ENCODE measurements around the gene MAPK8IP1.
A peak's percentile ranks its signal among the peaks of the same experiment; 100 is the strongest.

Gene MAPK8IP1

DNA sequence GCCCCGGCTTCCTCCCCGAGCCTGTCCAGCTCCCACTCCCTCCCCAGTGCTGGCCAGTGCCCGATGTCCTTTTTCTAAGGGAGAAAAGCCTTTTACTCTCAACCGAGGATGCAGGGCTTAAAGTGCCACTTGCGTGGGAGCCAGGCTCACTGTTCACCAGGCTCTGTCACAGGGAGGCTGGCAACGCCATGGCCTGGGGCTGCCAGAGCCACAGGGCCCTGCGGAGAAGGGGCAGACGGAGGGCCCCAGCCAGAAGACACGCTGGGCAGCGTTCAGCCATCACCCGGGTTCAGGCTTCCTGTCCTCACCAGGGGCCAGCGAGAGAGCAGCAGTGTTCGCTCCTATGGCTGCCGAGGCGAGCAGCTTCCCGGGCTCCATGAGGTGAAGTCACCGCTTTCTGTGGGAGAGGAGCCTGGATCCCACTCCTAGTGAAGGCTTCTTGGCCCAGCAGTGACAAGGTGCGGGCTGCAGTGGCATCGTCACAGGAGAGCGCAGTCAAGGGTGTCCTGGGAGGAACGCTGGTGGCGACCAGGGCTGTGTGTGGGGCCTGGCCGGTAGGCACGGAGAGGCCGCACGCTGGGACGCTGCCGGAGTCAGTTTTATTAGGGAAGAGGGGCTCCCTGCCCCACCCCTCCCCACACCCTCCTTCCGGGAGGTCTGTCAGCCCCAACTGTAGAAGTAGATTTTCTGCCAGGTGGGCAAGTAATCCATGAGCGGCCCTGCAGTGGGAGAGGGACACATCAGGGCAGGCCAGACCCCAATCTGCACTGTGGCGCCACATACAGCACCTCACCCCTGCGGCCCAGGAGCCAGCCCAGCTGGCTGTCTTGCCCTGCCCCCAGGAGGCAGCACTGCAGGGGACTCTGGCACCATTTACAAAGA is 24.4 kb downstream of the MAPK8IP1 start:
- no peak for DNase-seq (ENCODE audit: low read depth)

DNA sequence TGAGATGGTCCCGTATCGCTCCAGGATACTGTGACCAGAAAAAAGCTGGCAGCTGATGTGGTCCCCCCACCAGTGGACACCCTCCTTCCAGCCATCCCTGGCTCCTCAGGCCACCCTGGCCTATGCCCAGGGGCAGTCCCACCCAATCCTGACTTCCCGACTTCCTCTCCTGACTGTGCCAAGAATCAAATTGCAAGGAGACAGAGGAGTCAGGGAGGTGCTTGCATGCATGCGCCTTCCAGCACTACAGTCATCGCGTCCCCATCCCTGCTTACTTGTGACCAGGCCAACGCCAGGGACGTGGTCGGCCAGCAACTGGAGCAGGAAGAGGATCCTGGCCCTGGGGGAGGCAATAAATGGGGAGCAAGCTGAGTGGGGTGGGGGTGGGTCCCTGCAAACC is 25.2 kb downstream of the MAPK8IP1 start:
- DNase-seq (ENCODE audit: low read depth): no peak

DNA sequence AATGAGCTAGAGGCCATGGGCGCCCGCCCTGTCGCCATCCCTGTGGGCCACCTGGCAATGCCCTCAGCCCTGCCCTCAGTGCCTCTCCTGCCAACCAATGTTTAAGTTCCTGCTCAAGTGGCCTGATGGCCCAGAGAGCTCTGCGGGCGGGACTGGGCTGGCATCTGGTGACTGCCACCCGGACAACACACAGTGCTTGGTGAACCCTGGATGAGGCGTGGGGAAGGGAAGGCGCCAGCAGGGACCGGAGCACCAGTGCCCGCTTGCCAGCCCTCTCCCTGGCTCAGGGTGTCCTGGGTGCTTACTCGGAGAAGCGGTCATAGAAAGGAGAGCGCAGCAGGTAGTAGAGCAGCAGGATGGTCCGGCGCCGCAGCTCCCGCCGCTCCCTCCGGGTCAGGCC is 28.1 kb downstream of the MAPK8IP1 start:
- no peak for DNase-seq (ENCODE audit: low read depth)

DNA sequence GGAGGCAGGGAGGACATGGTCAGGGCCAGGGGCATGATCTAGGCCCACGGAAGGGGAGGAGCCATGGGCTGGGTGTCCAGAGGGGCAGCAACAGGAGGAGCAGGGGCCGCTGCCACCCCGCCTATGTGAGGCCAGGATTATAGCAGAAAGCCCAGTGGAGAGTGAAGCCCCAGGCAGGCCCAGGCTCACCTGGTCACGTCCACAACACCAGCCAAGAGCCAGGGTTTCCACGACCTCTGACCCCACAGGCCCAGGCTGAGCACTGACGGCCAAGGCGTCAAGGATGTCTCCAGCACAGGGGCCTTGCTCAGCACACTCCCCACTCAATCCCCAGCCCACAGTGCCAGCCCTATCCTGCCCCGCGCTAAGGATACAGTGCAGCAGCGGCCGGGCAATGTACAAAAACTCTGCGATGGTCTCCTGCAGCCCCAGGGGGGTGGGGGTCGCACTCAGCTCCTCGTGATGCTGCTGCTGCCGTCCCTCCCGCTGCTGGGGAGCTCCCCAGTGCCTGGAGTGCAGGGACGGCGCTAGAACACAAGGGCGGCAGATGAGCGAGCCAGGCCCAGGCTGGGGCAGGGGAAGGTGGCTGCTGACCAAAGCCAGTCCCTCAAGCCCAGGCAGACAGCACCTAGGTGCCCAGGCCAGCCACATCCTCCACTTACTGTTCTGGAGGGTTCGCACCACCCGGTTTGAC is 28.6 kb downstream of the MAPK8IP1 start:
- no peak for DNase-seq (ENCODE audit: low read depth)

DNA sequence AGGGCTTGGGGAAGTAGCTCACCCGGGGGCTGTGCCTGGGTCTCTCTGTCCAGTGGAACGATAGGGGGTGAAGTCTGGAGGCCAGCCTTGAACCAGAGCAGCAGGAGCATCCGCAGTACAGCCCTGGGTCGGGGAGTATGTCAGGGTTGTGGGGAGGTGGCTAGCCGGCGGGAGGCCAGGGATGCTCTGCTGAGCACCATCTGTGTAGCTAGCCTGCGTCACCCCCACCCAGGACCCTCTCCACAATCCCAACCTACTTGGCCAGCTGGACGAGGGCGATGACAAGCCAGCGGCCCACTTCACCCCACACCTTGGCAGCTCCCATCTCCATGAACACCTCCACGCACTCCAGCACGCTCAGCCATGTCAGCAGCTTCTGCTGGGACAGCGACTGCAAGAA is 30.0 kb downstream of the MAPK8IP1 start:
- no peak for DNase-seq (ENCODE audit: low read depth)

DNA sequence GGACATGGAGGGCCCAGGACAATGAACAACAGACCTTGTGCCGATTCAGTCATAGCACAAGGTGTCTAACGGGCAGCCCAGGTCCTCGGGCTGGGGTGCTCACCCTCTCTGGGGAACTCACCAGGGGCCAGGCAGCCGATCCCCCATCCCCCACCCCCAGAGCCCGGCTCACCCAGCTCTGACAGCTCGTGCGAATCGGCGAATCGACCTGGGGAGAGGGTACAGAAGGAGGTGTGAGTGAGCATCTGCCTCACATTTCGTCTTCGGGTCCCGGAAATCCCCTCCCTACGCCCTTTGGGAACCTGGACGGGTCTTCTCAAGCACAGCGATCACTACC is 31.8 kb downstream of the MAPK8IP1 start:
- DNase-seq (ENCODE audit: low read depth): no peak

DNA sequence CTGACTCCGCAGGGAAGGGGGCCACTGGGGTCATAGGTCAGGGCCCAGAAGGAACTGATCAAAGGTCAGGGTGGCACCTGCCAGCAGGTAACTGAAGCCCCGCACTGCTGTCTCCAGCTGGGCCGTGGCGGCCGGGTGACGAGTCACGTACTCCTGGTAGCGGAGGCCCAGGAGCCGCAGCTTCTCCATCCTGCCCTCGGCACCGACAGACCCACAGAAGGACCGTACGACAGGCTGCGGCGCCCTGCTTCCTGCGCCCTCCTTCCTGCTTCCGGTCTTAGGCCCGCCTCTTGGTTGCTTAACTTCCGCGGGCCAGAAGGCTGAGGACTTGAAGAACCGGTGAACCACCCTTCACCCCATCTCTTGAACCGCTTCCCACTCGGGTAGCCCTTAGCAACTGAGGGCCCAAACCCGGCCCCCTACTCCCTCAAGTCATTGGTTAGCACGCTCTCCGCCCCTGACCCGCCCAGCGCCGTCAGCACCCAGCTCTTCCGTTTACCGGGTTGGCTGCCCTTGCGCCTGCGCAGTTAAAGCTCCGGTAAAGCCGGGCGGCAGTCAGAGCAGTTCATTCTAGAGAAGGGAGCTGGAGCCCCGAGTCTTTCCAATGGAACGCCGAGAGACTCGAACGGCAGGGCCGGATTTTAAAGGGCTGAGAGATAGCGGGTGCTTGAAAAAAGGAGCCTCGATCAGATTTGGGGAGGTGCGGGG is 32.3 kb downstream of the MAPK8IP1 start, which contains the start of gene PEX16:
TSS of gene PEX16 (minus strand) at position 255 of the 708 bp plus-strand sequence. CDS start at position 189, 66 bp downstream.
- DNase-seq (ENCODE audit: low read depth): peak; percentile 100

DNA sequence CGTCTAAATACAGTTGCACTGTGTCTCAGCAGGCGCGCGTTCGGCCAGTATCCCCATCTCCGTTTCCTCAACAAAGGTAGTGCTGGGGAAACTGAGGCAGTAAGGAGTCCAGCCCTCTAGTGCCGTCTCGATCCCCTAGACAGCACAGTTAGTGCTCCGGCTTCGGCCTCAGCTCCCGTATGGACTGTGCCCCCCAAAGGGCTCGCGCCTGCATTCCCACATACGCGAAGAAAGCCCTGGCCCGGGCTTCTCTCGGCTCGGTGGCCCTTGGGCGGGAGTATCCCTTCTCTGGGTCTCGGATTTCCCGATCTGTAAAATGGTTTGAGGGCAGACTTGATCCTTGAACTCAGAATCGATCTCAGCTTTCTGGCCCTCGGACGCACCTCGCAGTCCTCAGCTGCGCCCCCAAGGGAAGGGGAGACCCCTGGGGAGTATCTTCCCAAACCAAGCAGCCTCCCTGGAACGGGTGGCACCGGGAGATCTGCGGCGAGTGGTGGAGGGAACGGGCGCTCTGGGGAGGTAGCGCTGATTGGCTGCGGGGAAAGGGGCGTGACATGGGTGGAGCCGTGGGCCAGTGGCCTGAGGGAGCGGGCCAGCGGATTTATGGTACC is 33.0 kb downstream of the MAPK8IP1 start:
- DNase-seq (ENCODE audit: low read depth): peak; percentile 64

DNA sequence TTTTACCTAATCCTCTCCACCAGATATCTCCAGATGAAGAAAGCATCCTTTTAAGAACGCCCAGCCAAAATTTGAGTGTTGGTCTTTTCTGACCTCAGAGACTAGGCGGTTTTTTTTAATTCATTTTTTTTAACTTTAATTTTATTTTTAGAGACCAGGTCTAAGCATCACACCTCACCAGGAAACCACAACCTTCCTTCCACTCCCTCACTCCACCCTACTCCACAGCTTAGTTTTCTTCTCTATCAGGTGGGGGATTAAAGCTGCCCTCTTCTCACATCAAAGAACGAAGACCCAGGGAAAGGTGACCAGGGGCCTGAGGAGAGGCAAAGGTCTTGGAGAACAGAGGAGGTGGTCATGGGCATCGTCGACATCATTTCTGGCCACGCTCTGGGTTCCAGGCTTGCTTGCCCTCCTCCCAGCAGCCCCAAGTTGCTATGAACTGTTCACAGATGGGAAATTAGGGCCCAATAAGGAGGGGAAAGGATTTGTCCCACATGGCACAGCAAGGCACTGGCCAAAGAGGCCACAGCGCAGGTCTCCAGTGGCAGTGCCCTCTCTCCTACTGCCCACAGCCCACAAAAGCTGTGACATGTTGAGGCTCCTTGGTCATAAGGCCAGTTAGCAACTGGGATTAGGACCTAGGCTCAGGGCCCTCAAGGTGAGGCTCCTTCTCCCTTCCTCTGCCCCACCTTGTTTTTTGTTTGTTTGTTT is 33.7 kb downstream of the MAPK8IP1 start:
- no peak for DNase-seq (ENCODE audit: low read depth)

DNA sequence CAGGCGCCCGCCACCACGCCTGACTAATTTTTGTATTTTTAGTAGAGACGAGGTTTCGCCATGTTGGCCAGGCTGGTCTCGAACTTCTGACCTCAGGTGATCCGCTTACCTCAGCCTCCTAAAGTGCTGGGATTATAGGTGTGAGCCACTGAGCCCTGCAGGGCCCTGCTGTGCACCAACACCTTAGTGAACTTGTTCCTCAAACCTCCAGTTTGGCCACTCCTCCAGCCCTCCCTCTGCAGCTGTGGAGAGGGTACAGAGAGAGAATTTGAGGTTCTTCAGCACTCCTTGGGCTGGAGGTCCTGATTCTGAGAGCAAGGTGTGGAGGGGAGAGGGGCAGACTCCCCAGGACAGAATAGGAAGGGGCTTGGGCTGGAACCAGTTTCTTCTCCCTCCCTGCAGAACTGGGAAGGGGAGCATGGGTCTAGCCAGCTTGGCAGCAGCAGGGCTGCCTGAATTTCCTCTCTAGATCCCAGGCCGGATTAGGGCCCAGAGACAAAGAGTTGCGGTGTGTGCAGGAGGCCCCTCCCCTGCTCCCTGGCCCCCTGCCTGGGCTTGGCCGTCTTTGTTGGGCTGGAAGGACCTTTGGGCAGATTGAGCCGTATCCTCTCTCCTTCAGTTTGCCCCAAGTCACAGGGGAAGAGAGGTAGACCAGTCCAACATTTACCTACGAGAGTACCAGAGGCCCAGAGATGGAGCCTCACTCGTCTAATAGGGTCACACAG is 34.5 kb downstream of the MAPK8IP1 start:
- DNase-seq (ENCODE audit: low read depth): no peak

DNA sequence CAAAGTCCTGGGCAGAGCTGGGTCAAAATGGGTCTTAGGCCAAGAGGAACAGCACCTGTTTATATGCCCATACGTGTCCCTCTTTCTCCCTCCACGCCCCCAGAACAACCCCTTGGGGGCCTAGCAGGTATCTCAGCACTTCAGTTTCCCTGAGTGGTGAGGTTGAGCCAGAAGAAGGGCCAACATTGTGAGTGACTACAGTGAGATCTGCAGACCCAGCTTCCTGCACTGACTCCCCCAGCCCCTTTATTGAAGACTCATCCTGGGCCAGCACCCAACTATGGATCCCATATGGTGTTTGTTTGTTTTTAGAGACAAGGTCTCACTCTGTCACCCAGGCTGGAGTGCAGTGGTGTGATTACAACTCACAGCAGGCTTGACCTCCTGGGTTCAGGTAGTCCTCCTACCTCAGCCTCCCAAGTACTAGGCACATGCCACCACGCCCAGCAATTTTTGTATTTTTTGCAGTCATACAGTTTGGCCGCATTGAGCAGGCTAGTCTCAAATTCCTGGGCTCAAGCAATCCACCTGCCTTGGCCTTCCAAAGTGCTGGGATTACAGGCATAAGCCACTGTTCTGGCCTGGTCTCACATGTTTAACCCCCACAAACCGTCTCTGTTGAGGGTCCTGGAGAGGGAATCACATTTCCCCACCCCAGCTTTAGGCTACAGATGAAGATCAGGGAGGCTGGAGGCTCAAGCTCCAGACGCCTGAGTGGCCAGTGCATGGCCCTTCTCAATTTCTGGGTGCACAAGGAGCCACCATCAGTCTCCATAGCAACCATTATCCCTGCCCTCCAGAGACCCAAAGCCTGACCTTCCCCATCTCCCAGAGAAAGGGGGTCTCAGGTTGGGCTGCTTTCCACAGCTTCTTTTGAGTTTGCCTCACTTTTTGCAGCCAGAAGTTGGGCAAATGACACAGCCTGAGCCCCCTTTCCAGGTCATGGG is 35.4 kb downstream of the MAPK8IP1 start:
- DNase-seq (ENCODE audit: low read depth): no peak

DNA sequence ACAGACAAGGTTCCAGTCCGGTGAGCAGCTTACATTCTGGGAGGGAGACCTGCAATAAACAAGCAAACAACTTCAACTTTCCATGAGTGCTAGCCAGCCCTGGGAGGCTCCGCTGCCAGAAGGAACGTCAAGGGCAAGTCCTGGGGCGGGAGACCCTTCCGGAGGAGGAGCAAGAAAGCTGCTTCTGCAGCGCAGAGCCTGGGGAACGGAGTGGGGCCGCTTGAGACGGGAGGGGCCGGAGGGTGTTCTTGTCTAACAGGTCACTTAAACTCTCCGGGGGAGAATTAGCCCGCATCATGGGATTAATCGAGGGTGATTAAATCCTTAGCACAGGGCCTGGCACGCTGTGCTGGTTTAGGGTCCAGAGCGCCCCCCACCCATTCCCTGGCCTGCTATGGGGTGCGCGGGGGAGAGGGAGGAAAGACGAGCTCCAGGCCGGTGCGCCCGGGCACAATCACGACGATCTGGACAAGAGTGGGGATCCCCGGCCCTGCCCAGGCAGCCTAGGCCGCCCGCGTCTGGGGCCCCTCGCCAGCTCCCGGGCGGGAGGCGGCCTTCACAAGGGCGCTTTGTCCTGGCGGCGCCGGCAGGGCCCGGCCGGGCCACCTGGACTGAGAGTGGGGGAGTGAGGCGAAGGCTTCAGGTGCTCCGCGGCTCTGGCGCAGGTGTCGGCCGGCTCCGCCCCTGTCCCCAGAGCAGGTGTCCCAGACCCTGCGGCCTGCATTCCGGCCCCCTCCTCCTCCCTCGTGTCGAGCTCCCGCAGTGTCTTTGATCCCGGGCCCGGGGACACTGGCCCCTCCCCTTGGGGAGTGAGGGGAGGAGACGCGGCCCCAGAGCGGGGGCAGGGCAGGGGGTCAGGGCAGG is 36.3 kb downstream of the MAPK8IP1 start:
- DNase-seq (ENCODE audit: low read depth): no peak

DNA sequence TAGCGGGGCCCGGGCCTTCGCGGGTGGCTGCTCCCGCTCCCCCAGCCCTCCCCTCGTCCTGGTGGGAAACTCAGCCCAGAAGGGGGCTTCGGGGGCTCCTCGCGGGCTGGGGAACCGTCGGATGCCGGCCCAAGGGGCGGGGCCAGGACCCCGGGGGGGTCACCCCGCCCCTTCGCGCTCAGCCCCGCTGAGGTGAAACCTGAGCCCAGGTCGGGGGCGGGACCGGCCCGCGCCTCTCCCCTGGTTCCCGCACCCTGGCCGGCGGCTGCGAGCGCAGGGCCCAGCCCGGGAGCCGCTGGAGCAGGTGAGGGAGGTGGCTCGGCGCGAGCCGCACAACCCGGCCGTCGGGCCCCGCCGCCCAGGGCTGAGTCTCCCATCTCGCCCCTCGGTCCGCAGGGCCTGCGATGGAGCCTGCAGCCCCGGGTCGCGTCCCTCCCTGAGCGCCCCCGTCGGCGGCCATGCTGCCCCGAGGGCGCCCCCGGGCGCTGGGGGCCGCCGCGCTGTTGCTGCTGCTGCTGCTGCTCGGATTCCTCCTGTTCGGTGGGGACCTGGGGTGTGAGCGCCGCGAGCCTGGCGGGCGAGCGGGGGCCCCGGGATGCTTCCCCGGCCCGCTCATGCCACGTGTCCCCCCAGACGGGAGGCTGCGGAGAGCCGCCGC is 37.1 kb downstream of the MAPK8IP1 start, which contains the start of gene LARGE2:
TSS of gene LARGE2 (plus strand) at position 232 of the 658 bp plus-strand sequence. CDS start at position 459, 227 bp downstream.
- DNase-seq (ENCODE audit: low read depth): no peak

DNA sequence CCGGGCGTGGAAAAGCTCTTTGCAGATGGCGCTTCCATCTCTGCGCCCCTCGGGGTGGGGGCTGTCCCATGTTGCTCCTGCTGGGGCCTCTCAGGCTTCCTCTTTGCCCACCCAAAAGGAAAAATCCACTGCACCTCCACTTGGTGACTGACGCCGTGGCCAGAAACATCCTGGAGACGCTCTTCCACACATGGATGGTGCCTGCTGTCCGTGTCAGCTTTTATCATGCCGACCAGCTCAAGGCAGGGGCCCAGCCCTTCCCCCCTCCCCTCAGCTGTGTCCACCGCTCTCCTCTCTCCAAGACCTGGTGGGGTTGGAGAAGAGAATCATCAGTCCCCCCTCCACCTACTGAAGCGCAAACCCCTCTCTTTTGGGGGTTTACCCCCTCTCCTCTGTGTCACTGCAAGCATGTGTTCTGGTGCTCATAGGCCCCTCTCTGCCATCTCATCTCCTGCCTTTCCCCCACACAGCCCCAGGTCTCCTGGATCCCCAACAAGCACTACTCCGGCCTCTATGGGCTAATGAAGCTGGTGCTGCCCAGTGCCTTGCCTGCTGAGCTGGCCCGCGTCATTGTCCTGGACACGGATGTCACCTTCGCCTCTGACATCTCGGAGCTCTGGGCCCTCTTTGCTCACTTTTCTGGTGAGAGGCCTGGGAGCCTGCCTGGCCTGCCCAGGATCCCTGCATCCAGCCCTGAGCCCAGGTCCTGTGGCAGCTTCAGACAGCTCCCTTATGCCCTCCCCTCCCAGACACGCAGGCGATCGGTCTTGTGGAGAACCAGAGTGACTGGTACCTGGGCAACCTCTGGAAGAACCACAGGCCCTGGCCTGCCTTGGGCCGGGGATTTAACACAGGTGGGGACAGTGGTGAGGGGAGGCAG is 38.8 kb downstream of the MAPK8IP1 start:
- DNase-seq (ENCODE audit: low read depth): no peak

DNA sequence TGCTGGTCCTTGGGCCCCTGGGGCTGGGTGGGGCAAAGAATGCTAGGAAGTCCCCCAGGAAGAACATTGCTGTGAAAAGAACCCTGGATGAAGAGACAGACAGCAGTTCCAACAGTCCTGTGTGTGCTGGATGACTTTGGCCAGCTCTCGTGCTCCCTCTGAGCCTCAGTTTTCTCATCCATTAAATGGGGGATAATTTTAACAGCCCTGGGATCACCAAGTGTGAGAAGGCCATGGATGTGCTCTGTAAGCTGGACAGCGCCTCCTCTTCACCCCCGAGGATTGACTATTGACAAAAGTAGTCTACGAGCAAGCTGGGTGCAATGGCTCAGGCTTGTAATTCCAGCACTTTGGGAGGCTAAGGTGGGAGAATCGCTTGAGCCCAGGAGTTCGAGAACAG is 39.5 kb downstream of the MAPK8IP1 start:
- no peak for DNase-seq (ENCODE audit: low read depth)

DNA sequence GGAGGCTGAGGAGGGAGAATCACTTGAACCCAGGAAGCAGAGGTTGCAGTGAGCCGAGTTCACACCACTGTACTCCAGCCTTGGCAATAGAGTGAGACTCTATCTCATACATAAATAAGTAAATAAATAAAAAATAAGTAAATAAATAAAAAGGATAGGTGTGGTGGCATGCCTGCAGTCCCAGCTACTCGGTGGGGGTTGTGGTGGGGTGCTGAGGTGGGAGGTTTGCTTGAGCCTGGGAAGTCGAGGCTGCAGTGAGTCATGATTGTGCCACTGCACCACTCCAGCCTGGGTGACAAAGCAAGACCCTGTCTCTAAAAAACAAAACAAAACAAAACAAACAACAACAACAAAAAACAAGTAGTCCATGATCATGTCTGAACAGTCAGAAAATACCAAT is 40.1 kb downstream of the MAPK8IP1 start:
- no peak for DNase-seq (ENCODE audit: low read depth)

DNA sequence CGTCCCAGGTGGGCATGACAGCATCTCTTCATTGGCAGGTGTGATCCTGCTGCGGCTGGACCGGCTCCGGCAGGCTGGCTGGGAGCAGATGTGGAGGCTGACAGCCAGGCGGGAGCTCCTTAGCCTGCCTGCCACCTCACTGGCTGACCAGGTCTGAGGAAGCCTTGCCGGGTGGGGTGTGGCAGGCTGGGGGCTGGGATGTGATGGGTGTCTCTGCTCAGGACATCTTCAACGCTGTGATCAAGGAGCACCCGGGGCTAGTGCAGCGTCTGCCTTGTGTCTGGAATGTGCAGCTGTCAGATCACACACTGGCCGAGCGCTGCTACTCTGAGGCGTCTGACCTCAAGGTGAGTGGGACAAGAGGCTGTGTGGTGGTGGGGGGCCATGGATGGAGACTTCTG is 40.5 kb downstream of the MAPK8IP1 start:
- DNase-seq (ENCODE audit: low read depth): no peak

Measured in amniotic epithelial cell (primary cell).